Activated T-helper 17 cell treated with anti-CD3 and anti-CD28 coated beads, Interleukin-2, amount 50 U/mL, for 72 hours (primary cell): ENCODE results near the gene CENPM. TPM values are rescaled to one million over a fixed set of nuclear protein-coding genes. Genes with fewer than 3 reads are reported as not detected.

Experiments used
- ATAC-seq: fragments of 150-1000 bp; cut with Tn5 transposase; replicated peaks from 2 replicates; pipeline ENCODE4 v1.10.0; 2021; ENCODE audit warnings: mild to moderate bottlenecking, moderate library complexity
- H3K27ac Mint-ChIP-seq: one replicate; pipeline ENCODE4 v1.8.0; 2022; ENCODE audit warnings: mixed read lengths
- H3K27me3 Mint-ChIP-seq: one replicate; pipeline ENCODE4 v1.8.0; 2022; ENCODE audit warnings: mixed read lengths
- H3K36me3 Mint-ChIP-seq: one replicate; pipeline ENCODE4 v1.8.0; 2022; ENCODE audit warnings: low read depth, mild to moderate bottlenecking, mixed read lengths
- H3K4me1 Mint-ChIP-seq: one replicate; pipeline ENCODE4 v1.8.0; 2022; ENCODE audit warnings: mixed read lengths
- H3K4me3 Mint-ChIP-seq: one replicate; pipeline ENCODE4 v1.8.0; 2022; ENCODE audit warnings: mild to moderate bottlenecking, mixed read lengths
- H3K9me3 Mint-ChIP-seq: one replicate; pipeline ENCODE4 v1.8.0; 2022; ENCODE audit warnings: mixed read lengths
- total RNA-seq, 2 donors: library from RNA; stranded (reverse); gene quantifications; one replicate each; pipeline ENCODE4 v1.2.3, GENCODE V29; 2022

The CENPM gene
- 10 to 100 TPM; 62.3 to 90.5 TPM for total RNA-seq

GRCh38 chr22:41946629-41947423, at the start of gene CENPM:
Gene CENPM (minus strand): TSS chr22:41947152. CDS start chr22:41947076, 76 bp downstream.
- no peaks in the 10 kb centered on the region for H3K27me3 Mint-ChIP-seq
- peaks cover 50% of the 10 kb centered on the region for H3K36me3 Mint-ChIP-seq
- H3K4me3 Mint-ChIP-seq: peak within 1 kb of the TSS; percentile 91
- no peaks in the 10 kb centered on the region for H3K9me3 Mint-ChIP-seq
- peak within 1 kb of the TSS; percentile 85 for H3K27ac Mint-ChIP-seq
- peak; percentile 95 for ATAC-seq
- peaks cover 20% of the 10 kb centered on the region for H3K4me1 Mint-ChIP-seq

- H3K9me3 Mint-ChIP-seq: no peaks in the 10 kb centered on the region
- no peak overlapping the region for H3K27ac Mint-ChIP-seq
- no peak overlapping the region for H3K4me3 Mint-ChIP-seq
- peaks cover 6% of the 10 kb centered on the region for H3K36me3 Mint-ChIP-seq
- no peaks in the 10 kb centered on the region for H3K27me3 Mint-ChIP-seq
- H3K4me1 Mint-ChIP-seq: peaks cover 16% of the 10 kb centered on the region
- no peak for ATAC-seq
These were observed 48.3 kb upstream of the CENPM start for GRCh38 chr22:41995211-41995610.

GRCh38 chr22:41992496-41992895, 45.5 kb upstream of the CENPM start:
- H3K9me3 Mint-ChIP-seq: no peaks in the 10 kb centered on the region
- no peak overlapping the region for H3K4me3 Mint-ChIP-seq
- peaks cover 3% of the 10 kb centered on the region for H3K27me3 Mint-ChIP-seq
- H3K36me3 Mint-ChIP-seq: no peaks in the 10 kb centered on the region
- no peak for ATAC-seq
- no peaks in the 10 kb centered on the region for H3K4me1 Mint-ChIP-seq
- H3K27ac Mint-ChIP-seq: no peak overlapping the region

GRCh38 chr22:41991111-41991510, 44.2 kb upstream of the CENPM start:
- Mint-ChIP-seq H3K9me3 (no peaks in the 10 kb centered on the region), H3K27ac (no peak overlapping the region), H3K36me3 (no peaks in the 10 kb centered on the region), H3K4me1 (no peaks in the 10 kb centered on the region), H3K27me3 (peaks cover 3% of the 10 kb centered on the region), H3K4me3 (no peak overlapping the region)
- no peak for ATAC-seq

GRCh38 chr22:41989246-41989645, 42.3 kb upstream of the CENPM start:
- Mint-ChIP-seq H3K4me1 (no peaks in the 10 kb centered on the region), H3K27ac (no peak overlapping the region), H3K27me3 (peaks cover 3% of the 10 kb centered on the region), H3K9me3 (no peaks in the 10 kb centered on the region), H3K36me3 (no peaks in the 10 kb centered on the region), H3K4me3 (no peak overlapping the region)
- no peak for ATAC-seq

GRCh38 chr22:41987276-41987675, 40.3 kb upstream of the CENPM start:
- no peak for ATAC-seq
- no peaks in the 10 kb centered on the region for H3K9me3 Mint-ChIP-seq
- H3K27ac Mint-ChIP-seq: no peak overlapping the region
- H3K27me3 Mint-ChIP-seq: peaks cover 3% of the 10 kb centered on the region
- no peaks in the 10 kb centered on the region for H3K36me3 Mint-ChIP-seq
- H3K4me3 Mint-ChIP-seq: no peak overlapping the region
- no peaks in the 10 kb centered on the region for H3K4me1 Mint-ChIP-seq

- no peak for ATAC-seq
- H3K4me3 Mint-ChIP-seq: no peak overlapping the region
- H3K27me3 Mint-ChIP-seq: peaks cover 3% of the 10 kb centered on the region
- no peak overlapping the region for H3K27ac Mint-ChIP-seq
- no peaks in the 10 kb centered on the region for H3K36me3 Mint-ChIP-seq
- H3K9me3 Mint-ChIP-seq: no peaks in the 10 kb centered on the region
- H3K4me1 Mint-ChIP-seq: no peaks in the 10 kb centered on the region
These were observed 36.8 kb upstream of the CENPM start for GRCh38 chr22:41983513-41984405.

GRCh38 chr22:41982865-41983264, 35.9 kb upstream of the CENPM start:
- Mint-ChIP-seq H3K27me3 (no peaks in the 10 kb centered on the region), H3K4me1 (no peaks in the 10 kb centered on the region), H3K27ac (no peak overlapping the region), H3K9me3 (no peaks in the 10 kb centered on the region), H3K4me3 (no peak overlapping the region), H3K36me3 (no peaks in the 10 kb centered on the region)
- no peak for ATAC-seq

- ATAC-seq: no peak
- Mint-ChIP-seq H3K4me3 (no peak overlapping the region), H3K27ac (no peak overlapping the region)
These were observed 32.7 kb upstream of the CENPM start for GRCh38 chr22:41979423-41980250.

GRCh38 chr22:41978732-41979131, 31.8 kb upstream of the CENPM start:
- no peak for ATAC-seq
- H3K4me3 Mint-ChIP-seq: no peak overlapping the region

More at GRCh38 chr22:41979423-41980250, 32.7 kb upstream of the CENPM start:
- peaks cover 10% of the 10 kb centered on the region for H3K4me1 Mint-ChIP-seq
- H3K9me3 Mint-ChIP-seq: no peaks in the 10 kb centered on the region
- peaks cover 11% of the 10 kb centered on the region for H3K27me3 Mint-ChIP-seq
- H3K36me3 Mint-ChIP-seq: no peaks in the 10 kb centered on the region

GRCh38 chr22:41976961-41977566, 30.1 kb upstream of the CENPM start:
- no peaks in the 10 kb centered on the region for H3K9me3 Mint-ChIP-seq
- H3K36me3 Mint-ChIP-seq: no peaks in the 10 kb centered on the region
- H3K4me3 Mint-ChIP-seq: peak overlapping the region; percentile 23
- ATAC-seq: no peak
- H3K27ac Mint-ChIP-seq: no peak overlapping the region
- peaks cover 10% of the 10 kb centered on the region for H3K4me1 Mint-ChIP-seq
- H3K27me3 Mint-ChIP-seq: peaks cover 17% of the 10 kb centered on the region

More at GRCh38 chr22:41978732-41979131, 31.8 kb upstream of the CENPM start:
- H3K27ac Mint-ChIP-seq: no peak overlapping the region
- H3K9me3 Mint-ChIP-seq: no peaks in the 10 kb centered on the region
- H3K27me3 Mint-ChIP-seq: peaks cover 11% of the 10 kb centered on the region
- H3K4me1 Mint-ChIP-seq: peaks cover 10% of the 10 kb centered on the region
- H3K36me3 Mint-ChIP-seq: no peaks in the 10 kb centered on the region

GRCh38 chr22:41976070-41976901, 29.3 kb upstream of the CENPM start:
- Mint-ChIP-seq H3K9me3 (no peaks in the 10 kb centered on the region), H3K27me3 (peaks cover 17% of the 10 kb centered on the region), H3K36me3 (no peaks in the 10 kb centered on the region), H3K4me1 (peaks cover 10% of the 10 kb centered on the region), H3K27ac (no peak overlapping the region), H3K4me3 (peak overlapping the region; percentile 73)
- peak; percentile 71 for ATAC-seq
